ENCODE results near the gene PSAT1.

Gene PSAT1

DNA sequence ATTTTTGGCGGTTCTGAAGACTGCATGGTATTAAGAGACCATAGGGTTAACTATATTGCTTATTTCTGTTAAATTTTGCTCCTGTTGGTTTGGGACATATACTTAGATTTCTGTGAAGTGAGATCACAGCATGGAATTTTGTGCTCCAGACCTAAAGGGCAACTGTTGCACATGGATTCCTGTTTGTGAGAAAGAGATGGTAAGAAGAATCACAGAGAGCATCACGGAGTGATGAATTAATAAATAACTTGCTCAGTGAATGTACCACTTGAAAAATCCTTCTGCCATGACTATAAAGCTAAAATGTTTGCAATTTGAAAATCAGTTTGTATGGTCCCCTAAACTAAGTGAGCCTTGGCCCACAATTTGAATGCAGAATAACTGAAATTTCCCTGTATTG lies 4.5 kb downstream of the PSAT1 start:
- Mint-ChIP-seq H3K4me1 (ENCODE audit: low read depth) (peaks cover 23% of the 10 kb centered on the region), H3K27ac (no peak overlapping the region), H3K36me3 (peaks cover 23% of the 10 kb centered on the region), H3K27me3 (no peaks in the 10 kb centered on the region), H3K9me3 (ENCODE audit: low read depth) (no peaks in the 10 kb centered on the region), H3K4me3 (no peak overlapping the region)

DNA sequence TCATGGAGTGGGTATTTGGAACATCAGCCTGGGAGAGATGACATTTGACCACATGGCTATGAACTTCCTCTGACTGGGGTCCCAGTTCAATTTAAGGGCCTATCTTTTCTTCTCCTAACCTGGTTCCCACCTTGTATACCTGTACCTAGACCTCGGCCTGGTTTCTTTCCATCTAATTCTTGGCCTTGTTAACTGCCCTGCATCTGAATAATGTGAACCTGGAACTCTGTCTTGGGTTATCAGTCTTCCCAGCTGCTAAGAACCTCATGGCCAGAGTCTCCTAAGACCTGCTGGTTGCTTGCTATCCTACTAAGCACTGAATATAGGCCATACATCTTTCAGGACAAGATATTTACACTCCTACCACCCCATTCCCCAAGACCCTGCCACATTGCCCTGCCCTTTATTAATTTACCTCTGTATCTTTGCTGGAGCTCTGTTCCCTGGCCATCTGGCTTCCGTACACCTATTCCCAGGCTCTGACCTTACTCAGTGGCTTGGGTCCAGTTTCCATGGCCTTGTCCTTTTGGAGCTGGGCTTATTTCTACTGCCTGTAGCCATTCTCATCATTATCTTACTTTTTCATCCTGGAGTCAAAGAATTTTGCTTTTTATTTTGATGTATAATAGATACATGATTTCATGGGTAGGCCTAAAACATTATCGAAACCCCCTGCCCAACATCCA lies 6.6 kb downstream of the PSAT1 start:
- Mint-ChIP-seq H3K27ac (no peak overlapping the region), H3K9me3 (ENCODE audit: low read depth) (no peaks in the 10 kb centered on the region), H3K4me3 (no peak overlapping the region), H3K27me3 (no peaks in the 10 kb centered on the region), H3K36me3 (peaks cover 29% of the 10 kb centered on the region), H3K4me1 (ENCODE audit: low read depth) (peaks cover 11% of the 10 kb centered on the region)

DNA sequence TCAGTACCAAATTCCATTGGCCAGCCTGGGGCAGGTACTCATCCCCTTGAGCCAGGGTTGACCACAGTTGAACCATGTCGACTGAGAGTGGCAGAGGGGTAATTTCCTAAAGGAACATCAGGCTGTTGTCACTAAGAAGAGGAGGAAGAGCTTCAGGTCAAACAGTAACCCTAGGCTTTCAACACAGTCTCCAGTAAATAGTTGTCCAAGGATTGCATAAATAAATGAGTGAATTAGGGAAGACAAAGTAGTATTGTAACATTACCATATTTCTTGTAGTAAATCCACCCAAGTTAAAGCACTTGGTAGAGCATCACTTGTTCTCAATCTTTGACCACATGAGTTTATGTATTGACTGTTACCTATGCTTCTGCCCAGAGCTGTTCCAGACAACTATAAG lies 7.4 kb downstream of the PSAT1 start:
- H3K4me3 Mint-ChIP-seq, result no peak overlapping the region
- H3K27ac Mint-ChIP-seq, result no peak overlapping the region
- H3K27me3 Mint-ChIP-seq, result no peaks in the 10 kb centered on the region
- H3K4me1 Mint-ChIP-seq (ENCODE audit: low read depth), result peaks cover 5% of the 10 kb centered on the region
- H3K9me3 Mint-ChIP-seq (ENCODE audit: low read depth), result no peaks in the 10 kb centered on the region
- peaks cover 26% of the 10 kb centered on the region for H3K36me3 Mint-ChIP-seq

DNA sequence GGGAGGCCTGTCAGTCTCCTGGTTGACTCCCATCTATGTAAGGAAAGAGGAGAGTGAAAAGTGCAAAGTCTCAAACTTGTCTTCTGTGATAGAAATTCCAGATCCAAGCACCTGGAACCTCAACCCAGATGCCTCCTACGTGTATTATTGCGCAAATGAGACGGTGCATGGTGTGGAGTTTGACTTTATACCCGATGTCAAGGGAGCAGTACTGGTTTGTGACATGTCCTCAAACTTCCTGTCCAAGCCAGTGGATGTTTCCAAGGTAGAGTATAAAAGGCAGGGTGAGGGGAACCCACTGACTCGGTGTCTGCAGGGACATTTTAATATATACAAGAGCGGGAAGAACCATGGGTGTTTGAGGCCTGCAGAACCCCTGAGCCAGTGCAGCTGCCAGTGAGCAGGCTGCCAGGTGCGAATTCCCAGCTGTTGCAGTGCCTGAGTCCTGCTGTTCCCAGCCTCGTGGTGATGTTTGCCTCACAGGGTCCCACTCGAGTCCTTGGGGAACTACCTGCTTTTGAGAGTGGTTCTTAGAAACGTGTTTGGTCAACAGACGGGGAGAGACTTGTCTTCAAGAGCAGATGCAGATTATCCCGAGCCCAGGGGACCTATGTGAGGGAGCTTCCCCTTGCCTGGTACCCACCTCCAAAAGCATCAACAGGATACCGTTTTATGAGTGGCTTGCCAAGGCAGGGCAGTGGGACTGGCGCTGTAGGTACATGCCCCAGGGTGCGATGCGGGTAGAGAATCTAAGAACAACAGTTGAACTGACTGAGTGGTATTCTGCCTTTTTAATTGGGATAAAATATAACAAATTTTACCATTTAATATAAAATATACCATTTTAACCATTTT lies 9.5 kb downstream of the PSAT1 start:
- peaks cover 24% of the 10 kb centered on the region for H3K36me3 Mint-ChIP-seq
- no peak overlapping the region for H3K4me3 Mint-ChIP-seq
- H3K9me3 Mint-ChIP-seq (ENCODE audit: low read depth), result no peaks in the 10 kb centered on the region
- H3K4me1 Mint-ChIP-seq (ENCODE audit: low read depth), result no peaks in the 10 kb centered on the region
- H3K27me3 Mint-ChIP-seq, result no peaks in the 10 kb centered on the region
- no peak overlapping the region for H3K27ac Mint-ChIP-seq

DNA sequence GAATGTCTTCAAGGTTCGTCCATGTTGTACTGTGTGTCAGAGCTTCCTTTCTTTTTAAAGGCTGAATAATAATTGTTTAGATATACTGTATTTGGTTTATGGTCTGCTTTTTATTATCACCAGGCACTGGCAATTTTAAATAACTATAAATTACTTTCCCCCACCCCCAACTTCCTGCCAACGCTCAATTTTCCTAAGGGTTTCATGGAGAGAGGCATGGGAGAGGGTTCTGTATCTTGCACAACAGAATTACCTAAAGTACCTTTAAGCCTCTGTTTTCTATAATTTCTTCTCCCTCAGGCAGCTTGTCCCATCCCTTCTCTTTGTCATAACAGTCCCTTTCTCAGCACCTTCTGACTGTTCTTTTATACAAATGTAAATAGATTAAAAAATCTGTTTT lies 10.4 kb downstream of the PSAT1 start:
- Mint-ChIP-seq H3K27me3 (no peaks in the 10 kb centered on the region), H3K4me1 (ENCODE audit: low read depth) (no peaks in the 10 kb centered on the region), H3K4me3 (no peak overlapping the region), H3K9me3 (ENCODE audit: low read depth) (no peaks in the 10 kb centered on the region), H3K27ac (no peak overlapping the region), H3K36me3 (peaks cover 21% of the 10 kb centered on the region)

DNA sequence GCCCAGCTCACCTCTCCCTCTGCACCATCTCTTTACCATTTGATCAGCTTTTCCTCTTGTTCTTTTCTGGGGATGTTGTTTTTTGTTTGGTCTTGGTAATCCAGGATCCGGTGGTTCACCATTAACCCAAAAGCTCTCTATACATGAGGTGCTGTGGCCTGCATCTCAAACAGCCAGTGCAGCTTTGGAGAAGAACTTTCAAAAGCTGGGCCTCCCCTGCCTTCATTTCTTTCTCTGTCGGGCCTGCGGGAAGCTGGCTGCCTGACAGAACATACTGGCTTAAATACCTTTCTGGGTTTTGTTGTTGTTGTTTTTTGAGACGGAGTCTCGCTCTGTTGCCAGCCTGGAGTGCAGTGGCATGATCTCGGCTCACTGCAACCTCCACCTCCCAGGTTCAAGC lies 12.1 kb downstream of the PSAT1 start:
- no peak overlapping the region for H3K27ac Mint-ChIP-seq
- H3K4me1 Mint-ChIP-seq (ENCODE audit: low read depth), result no peaks in the 10 kb centered on the region
- H3K27me3 Mint-ChIP-seq, result no peaks in the 10 kb centered on the region
- H3K9me3 Mint-ChIP-seq (ENCODE audit: low read depth), result no peaks in the 10 kb centered on the region
- no peak overlapping the region for H3K4me3 Mint-ChIP-seq
- H3K36me3 Mint-ChIP-seq, result peaks cover 20% of the 10 kb centered on the region

DNA sequence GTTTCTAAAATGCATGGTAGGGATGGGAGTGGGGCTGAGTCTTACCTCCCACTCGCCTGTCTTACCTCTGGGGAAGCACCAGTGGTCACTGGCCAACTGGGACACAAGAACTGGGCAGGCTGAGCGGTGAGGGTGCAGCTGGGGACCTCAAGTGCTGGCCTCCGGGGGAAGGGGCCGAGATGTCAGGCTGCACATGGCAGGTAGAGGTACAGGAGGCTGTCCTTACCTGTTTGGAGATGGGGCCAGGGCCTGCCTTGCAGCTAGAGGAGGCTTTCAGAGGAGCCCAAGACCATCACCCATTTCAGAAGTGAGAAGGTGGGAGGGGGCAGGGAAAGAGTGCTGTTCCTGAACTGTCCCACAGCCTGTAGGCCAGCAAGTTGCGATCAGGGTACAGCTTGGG lies 14.2 kb downstream of the PSAT1 start:
- no peak overlapping the region for H3K4me3 Mint-ChIP-seq
- no peaks in the 10 kb centered on the region for H3K9me3 Mint-ChIP-seq (ENCODE audit: low read depth)
- H3K36me3 Mint-ChIP-seq, result peaks cover 18% of the 10 kb centered on the region
- H3K27ac Mint-ChIP-seq, result no peak overlapping the region
- H3K4me1 Mint-ChIP-seq (ENCODE audit: low read depth), result no peaks in the 10 kb centered on the region
- H3K27me3 Mint-ChIP-seq, result no peaks in the 10 kb centered on the region

DNA sequence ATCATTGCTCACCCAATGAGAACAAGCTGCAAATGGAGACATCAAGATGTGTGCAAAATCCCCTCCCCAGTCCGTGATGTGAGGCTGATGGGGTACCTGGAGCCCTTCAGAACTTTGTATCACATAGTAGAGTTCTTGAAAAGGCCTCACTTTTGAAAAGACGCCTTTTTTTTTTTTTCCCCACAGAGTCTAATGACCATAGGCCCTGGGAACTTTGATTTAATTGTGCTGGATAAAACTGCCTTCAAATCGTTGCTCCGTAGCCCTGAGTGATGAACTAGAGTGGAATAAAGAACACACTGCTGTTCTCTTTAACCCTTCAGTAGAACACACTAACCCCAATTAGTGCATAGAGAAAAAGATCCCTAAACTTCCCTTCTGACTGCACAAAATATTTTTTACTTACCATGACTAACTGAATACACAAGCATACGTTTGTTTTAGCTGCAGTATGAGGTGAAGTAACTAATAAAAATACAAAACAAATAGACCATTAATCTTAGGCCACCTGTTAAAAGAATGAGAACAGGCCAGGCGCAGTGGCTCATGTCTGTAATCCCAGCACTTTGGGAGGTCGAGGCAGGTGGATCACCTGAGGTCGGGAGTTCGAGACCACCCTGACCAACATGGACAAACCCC lies 15.1 kb downstream of the PSAT1 start:
- Mint-ChIP-seq H3K27ac (no peak overlapping the region), H3K4me3 (no peak overlapping the region), H3K4me1 (ENCODE audit: low read depth) (no peaks in the 10 kb centered on the region), H3K9me3 (ENCODE audit: low read depth) (no peaks in the 10 kb centered on the region), H3K27me3 (no peaks in the 10 kb centered on the region), H3K36me3 (peaks cover 22% of the 10 kb centered on the region)

DNA sequence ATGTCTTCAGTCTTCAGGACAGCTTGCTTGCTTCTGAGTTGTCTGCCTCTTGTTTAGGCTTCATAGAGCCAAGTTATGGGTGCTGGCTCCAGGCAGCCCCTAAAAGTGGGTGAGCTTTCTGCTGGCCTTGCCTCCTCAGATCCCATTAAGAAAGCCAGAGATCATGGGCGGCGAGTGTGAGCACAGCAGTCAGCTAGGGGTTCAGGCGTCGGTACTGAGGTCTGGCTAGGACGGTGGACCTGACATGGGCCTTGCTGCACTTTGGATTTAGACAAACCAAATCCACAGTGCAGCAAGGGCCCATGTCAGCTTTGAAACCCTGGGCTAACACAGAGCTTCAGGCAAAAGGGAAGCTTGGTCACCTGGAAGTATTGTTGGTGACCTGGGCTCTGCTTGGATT lies 17.6 kb downstream of the PSAT1 start:
- no peak overlapping the region for H3K4me3 Mint-ChIP-seq
- H3K9me3 Mint-ChIP-seq (ENCODE audit: low read depth), result no peaks in the 10 kb centered on the region
- peaks cover 35% of the 10 kb centered on the region for H3K36me3 Mint-ChIP-seq
- no peak overlapping the region for H3K27ac Mint-ChIP-seq
- H3K27me3 Mint-ChIP-seq, result no peaks in the 10 kb centered on the region
- H3K4me1 Mint-ChIP-seq (ENCODE audit: low read depth), result no peaks in the 10 kb centered on the region

DNA sequence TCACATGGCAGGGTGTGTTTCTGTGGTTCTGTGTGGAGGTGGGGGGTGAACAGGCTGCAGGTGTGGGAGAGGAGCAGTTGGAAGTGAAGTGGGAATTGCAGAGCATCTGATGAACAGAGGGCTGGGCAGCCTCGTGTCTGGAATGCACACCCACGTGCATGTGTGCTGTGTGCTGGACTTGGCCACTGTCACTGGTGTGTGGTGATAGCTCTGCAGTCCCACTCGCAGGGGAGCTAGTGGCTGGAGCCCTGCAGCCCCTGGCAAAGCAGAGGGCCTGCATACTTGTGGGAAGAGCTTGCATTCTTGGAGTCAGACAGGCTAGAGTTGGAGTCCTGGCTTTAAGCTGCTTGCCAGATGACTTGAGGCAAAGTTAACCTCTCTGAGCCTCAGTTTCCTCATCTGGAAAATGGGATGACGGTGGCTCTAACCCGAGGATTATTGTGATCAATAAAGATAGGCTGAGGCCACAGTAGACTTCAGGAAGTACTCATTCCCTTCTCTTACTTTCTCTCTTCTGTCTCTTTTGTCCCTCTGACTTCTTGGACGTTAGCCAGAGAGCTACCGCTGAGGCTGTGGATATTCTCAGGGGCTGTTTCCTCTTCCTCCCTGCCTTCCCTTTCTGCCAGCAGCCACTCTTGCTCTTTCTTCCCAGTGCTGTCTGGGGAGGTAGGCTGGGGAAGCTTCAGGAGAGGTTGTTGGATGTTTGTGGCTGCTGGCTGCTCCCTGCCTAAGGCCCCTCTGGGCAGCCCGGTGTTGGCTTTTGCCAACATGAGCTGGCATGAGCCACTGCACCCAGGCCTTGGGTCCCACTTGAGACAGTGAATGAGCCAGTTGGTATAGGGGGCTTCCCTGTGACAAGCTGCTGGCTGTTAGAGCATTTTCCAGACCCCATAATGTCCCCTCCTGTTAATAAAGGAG lies 18.3 kb downstream of the PSAT1 start:
- Mint-ChIP-seq H3K4me1 (ENCODE audit: low read depth) (no peaks in the 10 kb centered on the region), H3K27me3 (no peaks in the 10 kb centered on the region), H3K36me3 (peaks cover 38% of the 10 kb centered on the region), H3K27ac (no peak overlapping the region), H3K9me3 (ENCODE audit: low read depth) (no peaks in the 10 kb centered on the region), H3K4me3 (no peak overlapping the region)

DNA sequence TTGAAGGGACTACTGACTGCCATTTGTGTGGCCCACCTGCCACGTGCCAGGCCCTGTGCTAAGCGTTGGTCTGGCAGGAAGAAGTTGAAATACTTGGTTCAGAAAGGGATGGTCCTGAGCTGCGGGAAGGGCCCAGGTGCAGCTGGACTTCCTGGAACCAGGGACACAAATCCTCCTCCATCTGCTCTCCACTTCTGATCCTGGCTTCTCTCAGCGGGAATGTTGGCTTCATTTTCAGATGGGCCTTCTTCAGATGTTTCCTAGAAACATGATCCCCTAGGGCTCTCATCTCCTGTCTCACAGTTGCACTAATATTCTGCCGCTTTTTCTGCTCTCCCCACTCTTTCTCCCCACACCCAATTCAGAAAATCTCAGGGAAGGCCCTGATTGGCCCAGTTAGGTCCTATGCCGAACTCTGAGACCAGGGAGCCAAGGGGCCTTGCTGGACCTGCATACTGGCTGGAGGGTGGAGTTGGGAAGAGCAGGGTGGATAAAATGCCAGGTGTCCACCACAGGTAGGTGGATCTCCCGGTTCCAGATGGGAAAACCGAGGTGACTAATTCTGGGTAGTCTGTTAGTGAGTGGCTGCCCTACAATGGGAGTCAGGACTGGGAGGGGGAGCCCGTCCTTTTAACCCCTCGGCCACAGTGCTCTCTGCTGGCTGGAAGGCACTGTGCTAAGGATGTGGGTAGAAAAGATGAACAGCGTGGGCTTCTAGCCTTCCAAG lies 19.4 kb downstream of the PSAT1 start:
- Mint-ChIP-seq H3K36me3 (peaks cover 40% of the 10 kb centered on the region), H3K9me3 (ENCODE audit: low read depth) (no peaks in the 10 kb centered on the region), H3K27me3 (no peaks in the 10 kb centered on the region), H3K4me1 (ENCODE audit: low read depth) (no peaks in the 10 kb centered on the region), H3K27ac (no peak overlapping the region), H3K4me3 (no peak overlapping the region)

DNA sequence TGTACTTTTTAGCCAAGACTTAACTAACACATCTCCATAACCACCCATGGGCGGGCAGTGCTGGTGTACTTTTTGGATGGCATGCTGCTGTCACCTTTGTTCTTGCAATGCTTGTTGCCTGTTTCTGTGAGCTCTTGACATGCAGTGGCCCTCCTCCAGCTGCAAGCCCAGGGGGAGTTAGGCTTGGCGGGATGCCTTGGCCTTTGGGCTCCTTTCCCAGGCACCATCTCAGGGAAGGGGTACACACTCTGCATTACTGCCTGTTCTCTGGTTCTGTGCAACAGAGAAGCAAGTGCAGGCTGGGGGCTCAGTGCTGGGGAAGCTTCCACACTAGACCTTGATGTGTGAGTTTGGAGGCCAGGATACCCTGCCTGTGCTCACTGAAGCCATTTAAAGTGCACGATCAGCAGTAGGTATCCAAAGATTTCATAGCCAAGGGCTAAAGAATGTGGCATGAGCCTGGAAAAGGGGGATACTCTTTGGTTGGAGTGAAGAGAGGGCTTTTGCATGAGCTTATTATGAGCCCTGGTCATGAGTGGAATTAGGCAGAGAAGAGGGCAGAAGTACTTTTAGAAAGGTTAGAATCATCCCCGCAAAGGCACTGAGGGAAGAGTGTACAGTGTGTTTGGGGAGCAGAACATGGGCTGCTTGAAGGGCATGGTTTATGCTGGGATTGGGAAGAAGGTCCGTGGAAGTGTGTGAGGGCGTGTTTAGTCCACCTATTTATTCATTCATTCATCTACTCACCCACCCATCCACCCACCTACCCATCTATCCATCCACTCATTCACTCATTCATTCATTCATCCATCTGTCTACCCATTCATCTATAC lies 22.5 kb downstream of the PSAT1 start:
- peaks cover 45% of the 10 kb centered on the region for H3K36me3 Mint-ChIP-seq
- no peak overlapping the region for H3K4me3 Mint-ChIP-seq
- H3K9me3 Mint-ChIP-seq (ENCODE audit: low read depth), result no peaks in the 10 kb centered on the region
- no peak overlapping the region for H3K27ac Mint-ChIP-seq
- no peaks in the 10 kb centered on the region for H3K27me3 Mint-ChIP-seq
- no peaks in the 10 kb centered on the region for H3K4me1 Mint-ChIP-seq (ENCODE audit: low read depth)

DNA sequence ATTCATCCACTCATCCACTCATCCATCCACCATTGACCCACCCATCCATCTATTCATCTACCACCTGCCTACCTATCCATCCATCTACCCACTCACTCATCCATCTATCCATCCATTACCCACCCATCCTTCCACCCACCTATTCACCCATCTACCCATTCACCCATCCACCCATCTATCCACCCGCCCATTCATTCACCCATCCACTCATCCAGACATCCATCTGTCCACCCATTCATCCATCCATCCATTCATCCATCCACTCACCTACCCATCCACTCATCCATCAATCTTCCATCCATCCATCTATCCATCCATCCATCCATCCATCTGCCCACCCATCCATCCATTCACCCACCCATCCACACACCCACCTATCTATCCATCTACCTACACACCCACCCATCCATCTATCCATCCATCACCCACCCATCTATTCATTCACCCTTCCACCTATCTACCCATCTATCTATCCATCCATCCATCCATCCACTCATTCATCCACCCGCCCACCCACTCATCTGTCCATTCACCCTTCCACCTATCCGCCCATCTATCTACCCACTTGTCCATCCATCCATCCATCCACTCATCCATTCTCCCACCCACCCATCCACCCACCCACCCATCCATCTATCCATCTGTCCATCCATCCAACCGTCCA lies 23.2 kb downstream of the PSAT1 start:
- H3K4me1 Mint-ChIP-seq (ENCODE audit: low read depth), result peaks cover 3% of the 10 kb centered on the region
- H3K4me3 Mint-ChIP-seq, result no peak overlapping the region
- H3K9me3 Mint-ChIP-seq (ENCODE audit: low read depth), result no peaks in the 10 kb centered on the region
- no peak overlapping the region for H3K27ac Mint-ChIP-seq
- no peaks in the 10 kb centered on the region for H3K27me3 Mint-ChIP-seq
- H3K36me3 Mint-ChIP-seq, result peaks cover 43% of the 10 kb centered on the region

Measured in activated naive CD8-positive, alpha-beta T cell (primary cell).